SJSA1 (cell line): Measurements from ENCODE around the gene COL23A1. TPM values are rescaled to one million over a fixed set of nuclear protein-coding genes. Genes with fewer than 3 reads are reported as not detected.
"Not testable (repeated sequence)": the region's sequence is repeated elsewhere in the genome, so short reads cannot be mapped to it uniquely, and the experiment has no call there.

Experiments used
- DNase-seq, 2 experiments: peaks; one replicate each; pipeline ENCODE4 v3.0.0-alpha.2; 2015 to 2020; ENCODE audit warnings: low spot score in 2 of 2, low read depth in 1 of 2
- H3K27ac ChIP-seq: fragments of 250-450 bp; sonication (Bioruptor Pico); 2 replicates; pipeline ENCODE4 v1.5.1; 2020; ENCODE audit warnings: mild to moderate bottlenecking, moderate library complexity
- H3K27me3 ChIP-seq: fragments of 250-450 bp; sonication (Bioruptor Pico); replicated peaks from 2 replicates; pipeline ENCODE4 v1.5.1; 2020; ENCODE audit warnings: mild to moderate bottlenecking, moderate library complexity
- H3K36me3 ChIP-seq: fragments of 250-450 bp; sonication (Bioruptor Pico); 2 replicates; pipeline ENCODE4 v1.5.1; 2020; ENCODE audit warnings: mild to moderate bottlenecking
- H3K4me1 ChIP-seq: fragments of 250-450 bp; sonication (Bioruptor Pico); replicated peaks from 2 replicates; pipeline ENCODE4 v1.6.1; 2021; ENCODE audit warnings: mild to moderate bottlenecking
- H3K4me3 ChIP-seq: fragments of 250-450 bp; sonication (Bioruptor Pico); 2 replicates; pipeline ENCODE4 v1.5.1; 2020; ENCODE audit warnings: mild to moderate bottlenecking
- H3K9me3 ChIP-seq: fragments of 250-450 bp; sonication (Bioruptor Pico); replicated peaks from 2 replicates; pipeline ENCODE4 v1.5.1; 2020; ENCODE audit warnings: mild to moderate bottlenecking
- total RNA-seq: library from RNA; depleted of rRNA; stranded (reverse); fragments of >200 nt; shearing (Covaris generic); gene quantifications from 2 replicates; pipeline ENCODE4 v1.2.3, GENCODE V29; 2014

COL23A1 gene
- total RNA-seq, 1 experiment from 2014 or later = not detected

GRCh38 chr5:178201221-178201926, 388.8 kb downstream of the COL23A1 start:
- no peak overlapping the region for H3K4me3 ChIP-seq
- H3K9me3 ChIP-seq = peaks cover 4% of the 10 kb centered on the region
- peaks cover 21% of the 10 kb centered on the region for H3K36me3 ChIP-seq
- no peaks in the 10 kb centered on the region for H3K27me3 ChIP-seq
- no peak for DNase-seq
- H3K27ac ChIP-seq = no peak overlapping the region
- peaks cover 12% of the 10 kb centered on the region for H3K4me1 ChIP-seq

- peaks cover 5% of the 10 kb centered on the region for H3K36me3 ChIP-seq
- DNase-seq = no peak
- H3K4me1 ChIP-seq = peaks cover 5% of the 10 kb centered on the region
- H3K9me3 ChIP-seq = peaks cover 4% of the 10 kb centered on the region; the same call in 1 of the 2 replicates
- peaks cover 3% of the 10 kb centered on the region; the same call in 1 of the 2 replicates for H3K27me3 ChIP-seq
- H3K27ac ChIP-seq = no peak overlapping the region
- no peak overlapping the region for H3K4me3 ChIP-seq
Observed at GRCh38 chr5:178199581-178200434, 390.4 kb downstream of the COL23A1 start.

GRCh38 chr5:178198706-178199105, 391.5 kb downstream of the COL23A1 start:
- no peak overlapping the region for H3K27ac ChIP-seq
- peaks cover 14% of the 10 kb centered on the region; the same call in 1 of the 2 replicates for H3K27me3 ChIP-seq
- DNase-seq = no peak
- no peak overlapping the region for H3K4me3 ChIP-seq
- H3K36me3 ChIP-seq = no peaks in the 10 kb centered on the region
- H3K9me3 ChIP-seq = peaks cover 3% of the 10 kb centered on the region; the same call in 1 of the 2 replicates
- H3K4me1 ChIP-seq = peaks cover under 1% of the 10 kb centered on the region

GRCh38 chr5:178198151-178198550, 392.0 kb downstream of the COL23A1 start:
- H3K9me3 ChIP-seq, DNase-seq, H3K4me1 ChIP-seq, H3K4me3 ChIP-seq, H3K36me3 ChIP-seq, H3K27ac ChIP-seq: not testable (repeated sequence)
- H3K27me3 ChIP-seq = peaks cover 14% of the 10 kb centered on the region; the same call in 1 of the 2 replicates

- H3K4me3 ChIP-seq = no peak overlapping the region
- H3K27ac ChIP-seq = no peak overlapping the region
- H3K27me3 ChIP-seq = peaks cover 14% of the 10 kb centered on the region; the same call in 1 of the 2 replicates
- no peaks in the 10 kb centered on the region for H3K36me3 ChIP-seq
- H3K4me1 ChIP-seq = no peaks in the 10 kb centered on the region
- H3K9me3 ChIP-seq = 0 out of 2 replicates have a peak, but pooled peaks cover 3% of the 10 kb centered on the region
- DNase-seq = no peak
Observed at GRCh38 chr5:178196986-178197385, 393.2 kb downstream of the COL23A1 start.

GRCh38 chr5:178196281-178196812, 393.8 kb downstream of the COL23A1 start:
- no peak for DNase-seq
- Histone ChIP-seq H3K27ac (no peak overlapping the region), H3K4me3 (no peak overlapping the region), H3K4me1 (no peaks in the 10 kb centered on the region), H3K9me3 (0 out of 2 replicates have a peak, but pooled peaks cover 3% of the 10 kb centered on the region), H3K27me3 (peaks cover 14% of the 10 kb centered on the region; the same call in 1 of the 2 replicates), H3K36me3 (no peaks in the 10 kb centered on the region)

GRCh38 chr5:178194026-178194425, 396.2 kb downstream of the COL23A1 start:
- H3K36me3 ChIP-seq = no peaks in the 10 kb centered on the region
- H3K4me3 ChIP-seq = no peak overlapping the region
- no peaks in the 10 kb centered on the region for H3K4me1 ChIP-seq
- H3K27me3 ChIP-seq = peaks cover 17% of the 10 kb centered on the region; the same call in 1 of the 2 replicates
- H3K27ac ChIP-seq = no peak overlapping the region
- no peak for DNase-seq
- H3K9me3 ChIP-seq = 0 out of 2 replicates have a peak, but pooled peaks cover 3% of the 10 kb centered on the region

GRCh38 chr5:178193251-178193809, 396.9 kb downstream of the COL23A1 start:
- Histone ChIP-seq H3K9me3 (0 out of 2 replicates have a peak, but pooled peaks cover 3% of the 10 kb centered on the region), H3K27ac (no peak overlapping the region), H3K4me3 (no peak overlapping the region), H3K4me1 (no peaks in the 10 kb centered on the region), H3K36me3 (no peaks in the 10 kb centered on the region), H3K27me3 (peaks cover 17% of the 10 kb centered on the region; the same call in 1 of the 2 replicates)
- no peak for DNase-seq

- no peaks in the 10 kb centered on the region for H3K36me3 ChIP-seq
Observed at GRCh38 chr5:178192787-178193186, 397.4 kb downstream of the COL23A1 start.

GRCh38 chr5:178192244-178192643, 397.9 kb downstream of the COL23A1 start:
- Histone ChIP-seq H3K27ac (no peak overlapping the region), H3K4me1 (no peaks in the 10 kb centered on the region), H3K27me3 (peaks cover 17% of the 10 kb centered on the region; the same call in 1 of the 2 replicates), H3K36me3 (no peaks in the 10 kb centered on the region), H3K4me3 (no peak overlapping the region), H3K9me3 (0 out of 2 replicates have a peak, but pooled peaks cover 3% of the 10 kb centered on the region)
- no peak for DNase-seq

More at GRCh38 chr5:178192787-178193186, 397.4 kb downstream of the COL23A1 start:
- Histone ChIP-seq H3K9me3 (0 out of 2 replicates have a peak, but pooled peaks cover 3% of the 10 kb centered on the region), H3K4me1 (no peaks in the 10 kb centered on the region), H3K27me3 (peaks cover 17% of the 10 kb centered on the region; the same call in 1 of the 2 replicates), H3K4me3 (no peak overlapping the region), H3K27ac (no peak overlapping the region)
- no peak for DNase-seq

GRCh38 chr5:178191661-178192060, 398.5 kb downstream of the COL23A1 start:
- H3K36me3 ChIP-seq = no peaks in the 10 kb centered on the region
- H3K4me3 ChIP-seq = no peak overlapping the region
- peaks cover 17% of the 10 kb centered on the region; the same call in 1 of the 2 replicates for H3K27me3 ChIP-seq
- no peak for DNase-seq
- H3K27ac ChIP-seq = no peak overlapping the region
- H3K9me3 ChIP-seq = 0 out of 2 replicates have a peak, but pooled peaks cover 3% of the 10 kb centered on the region
- H3K4me1 ChIP-seq = no peaks in the 10 kb centered on the region

GRCh38 chr5:178189433-178189832, 400.8 kb downstream of the COL23A1 start:
- Histone ChIP-seq H3K36me3 (no peaks in the 10 kb centered on the region), H3K4me1 (no peaks in the 10 kb centered on the region), H3K9me3 (0 out of 2 replicates have a peak, but pooled peaks cover 3% of the 10 kb centered on the region), H3K27me3 (peaks cover 15% of the 10 kb centered on the region; the same call in 1 of the 2 replicates), H3K27ac (no peak overlapping the region), H3K4me3 (no peak overlapping the region)
- DNase-seq = no peak
